GM12878 (cell line): ENCODE data around the gene CDH4. TPM values are rescaled to one million over a fixed set of nuclear protein-coding genes. Genes with fewer than 3 reads are reported as not detected.

Experiments used
- ATAC-seq: fragments of 200-7000 bp; cut with Tn5 transposase; 3 replicates; pipeline ENCODE4 v1.9.1; 2020; ENCODE audit warnings: mild to moderate bottlenecking, moderate library complexity
- BruUV-seq: library from RNA; stranded (reverse); fragments of 400-500 nt; replicated peaks from 2 replicates; lab custom pipeline; 2021; lab: Mats Ljungman, UMichigan
- CTCF ChIA-PET: fragments of 300-600 bp; sonication (Branson Sonifier 250); formaldehyde crosslinking; extraction: SDS; loops from one replicate; lab custom pipeline; 2021; ENCODE audit warnings: inconsistent platforms; lab: Yijun Ruan, JAX
- POLR2A ChIA-PET: fragments of 350-600 bp; formaldehyde crosslinking; extraction: SDS; loops from one replicate; lab custom pipeline; 2021; ENCODE audit warnings: inconsistent platforms; lab: Charles Lee
- RAD21 ChIA-PET: fragments of 300-600 bp; sonication (Branson Sonifier 250); formaldehyde crosslinking; loops from one replicate; lab custom pipeline; 2023; ENCODE audit warnings: antibody characterized with exemption; ENCODE audit not compliant: unreplicated experiment; lab: Charles Lee
- SMC1A ChIA-PET: fragments of 300-600 bp; sonication (Branson Sonifier 250); formaldehyde crosslinking; loops from one replicate; lab custom pipeline; 2023; ENCODE audit not compliant: unreplicated experiment, uncharacterized antibody; lab: Charles Lee
- DNase-seq: peaks from one replicate; pipeline ENCODE4 v3.0.0-alpha.2; 2011; ENCODE audit warnings: low read depth, low spot score
- FAIRE-seq: peaks from 3 replicates; lab custom pipeline; 2011; peaks lifted over from hg19 to GRCh38; lab: Jason Lieb, UNC
- H2AFZ ChIP-seq: 2 replicates; pipeline ENCODE4 v1.6.0; 2011; ENCODE audit warnings: low read depth, low read length, control low read depth; ENCODE audit not compliant: control insufficient read depth
- H3K27ac ChIP-seq: 2 replicates; pipeline ENCODE4 v1.5.1; 2011; ENCODE audit warnings: control low read depth; ENCODE audit not compliant: control insufficient read depth, insufficient read depth
- H3K27me3 ChIP-seq, 2 experiments: replicated peaks in 1 of 2; 2 replicates each; pipeline versions ENCODE4 v1.6.0 to v1.6.1; 2011; ENCODE audit warnings: low read length in 1 of 2; ENCODE audit not compliant: control insufficient read depth in 2 of 2, insufficient read depth in 2 of 2
- H3K36me3 ChIP-seq, 2 experiments: 2 replicates each; pipeline ENCODE4 v1.5.1; 2011; ENCODE audit warnings: low read length in 1 of 2; ENCODE audit not compliant: control insufficient read depth in 2 of 2, insufficient read depth in 2 of 2
- H3K4me1 ChIP-seq: 2 replicates; pipeline ENCODE4 v1.6.1; 2011; ENCODE audit warnings: mild to moderate bottlenecking, low read length, moderate library complexity, mixed read lengths; ENCODE audit not compliant: control insufficient read depth, insufficient read depth
- H3K4me2 ChIP-seq: 2 replicates; pipeline ENCODE4 v1.6.0; 2011; ENCODE audit warnings: control low read depth; ENCODE audit not compliant: control insufficient read depth, insufficient read depth
- H3K4me3 ChIP-seq: fragments of 200-600 bp; sonication (generic); 2 replicates; pipeline ENCODE4 v1.5.1; 2016
- H3K79me2 ChIP-seq: 2 replicates; pipeline ENCODE4 v1.6.0; 2011; ENCODE audit warnings: low read length; ENCODE audit not compliant: control insufficient read depth, insufficient read depth
- H3K9ac ChIP-seq: 2 replicates; pipeline ENCODE4 v1.8.0; 2011; ENCODE audit warnings: low read length, control low read depth, mixed read lengths; ENCODE audit not compliant: control insufficient read depth, insufficient read depth
- H3K9me3 ChIP-seq: replicated peaks from 3 replicates; pipeline ENCODE4 v1.5.1; 2011; ENCODE audit warnings: mild to moderate bottlenecking, low read length; ENCODE audit not compliant: control insufficient read depth, insufficient read depth
- H4K20me1 ChIP-seq: 2 replicates; pipeline ENCODE4 v1.6.0; 2011; ENCODE audit not compliant: control insufficient read depth, insufficient read depth
- BACH1 ChIP-seq: fragments of 450-650 bp; IDR thresholded peaks from 2 replicates; pipeline ENCODE4 v1.6.1; 2017; ENCODE audit warnings: mild to moderate bottlenecking, borderline replicate concordance
- ESRRA ChIP-seq: IDR thresholded peaks from 2 replicates; pipeline ENCODE4 v1.6.1; 2012; ENCODE audit warnings: mild to moderate bottlenecking, low read length, improper control_type of control experiment
- GATAD2B ChIP-seq: fragments of 450-650 bp; conservative IDR thresholded peaks from 2 replicates; pipeline ENCODE4 v1.6.1; 2017; ENCODE audit warnings: low read depth, mild to moderate bottlenecking, moderate library complexity
- HDAC2 ChIP-seq: fragments of 200-600 bp; sonication (generic); IDR thresholded peaks from 2 replicates; pipeline ENCODE4 v1.6.1; 2017
- MEF2B ChIP-seq: fragments of 450-650 bp; IDR thresholded peaks from 2 replicates; pipeline ENCODE4 v1.6.1; 2018; ENCODE audit warnings: mild to moderate bottlenecking, moderate library complexity; ENCODE audit not compliant: partially characterized antibody, poor library complexity, severe bottlenecking
- NBN ChIP-seq: fragments of 450-650 bp; IDR thresholded peaks from 2 replicates; pipeline ENCODE4 v1.6.1; 2016
- NR2F1 ChIP-seq: fragments of 450-650 bp; conservative IDR thresholded peaks from 2 replicates; pipeline ENCODE4 v1.6.1; 2017; ENCODE audit warnings: mild to moderate bottlenecking
- RELA ChIP-seq: fragments of 450-650 bp; IDR thresholded peaks from 2 replicates; pipeline ENCODE4 v1.8.0; 2014; ENCODE audit warnings: borderline replicate concordance; ENCODE audit not compliant: partially characterized antibody
- RELB ChIP-seq: fragments of 450-650 bp; IDR thresholded peaks from 2 replicates; pipeline ENCODE4 v1.6.1; 2017; ENCODE audit warnings: low read depth, mild to moderate bottlenecking, moderate library complexity
- REST ChIP-seq: IDR thresholded peaks from 2 replicates; pipeline ENCODE4 v1.6.1; 2012; ENCODE audit warnings: mild to moderate bottlenecking, low read depth, low read length
- RFX5 ChIP-seq: IDR thresholded peaks from 2 replicates; pipeline ENCODE4 v1.6.1; 2011; ENCODE audit warnings: low read depth, low read length, improper control_type of control experiment
- STAT1 ChIP-seq: fragments of 450-650 bp; conservative IDR thresholded peaks from 2 replicates; pipeline ENCODE4 v1.6.1; 2014; ENCODE audit warnings: antibody characterized with exemption, mild to moderate bottlenecking
- STAT3 ChIP-seq: IDR thresholded peaks from 2 replicates; pipeline ENCODE4 v1.6.1; 2011; ENCODE audit warnings: low read depth, low read length, improper control_type of control experiment
- SUZ12 ChIP-seq: fragments of 200-600 bp; sonication (generic); IDR thresholded peaks from one replicate; pipeline ENCODE4 v1.6.1; 2018; ENCODE audit warnings: antibody characterized with exemption, mild to moderate bottlenecking; ENCODE audit not compliant: unreplicated experiment
- ZNF274 ChIP-seq: IDR thresholded peaks from one replicate; pipeline ENCODE4 v1.8.0; 2011; ENCODE audit not compliant: insufficient read length, insufficient read depth
- WGBS: methylation state at CpG from one replicate; pipeline ENCODE4 v1.1.6; 2016; ENCODE audit warnings: low lambda C conversion rate; ENCODE audit not compliant: insufficient replicate concordance, insufficient coverage; ENCODE audit errors: missing lambda C conversion rate; 5-methylcytosine and 5-hydroxymethylcytosine counted together
- in situ Hi-C: fragments of 300-500 bp; cut with MboI; formaldehyde crosslinking; loops from 9 replicates; pipeline ENCODE4 v1.14.3; 2018; ENCODE audit warnings: mixed read lengths
- intact Hi-C: fragments of 100-400 bp; cut with micrococcal nuclease; formaldehyde crosslinking; loops from one replicate; pipeline ENCODE4 v1.14.2; 2022; ENCODE audit not compliant: unreplicated experiment
- polyA plus RNA-seq, 11 experiments: library from polyadenylated mRNA; depleted of rRNA in 4 of 11; unstranded in 6 of 11; stranded (reverse) in 5 of 11; fragments of >200 nt; fragmentation: Nextera tagmentation in 4 of 11; fragmentation: Illumina TruSeq in 1 of 11; extraction: Ambion mirVana in 4 of 11; extraction: Trizol in 1 of 11; gene quantifications; 1 replicate in 1 of 11; 2 replicates in 10 of 11; pipeline versions ENCODE4 v1.2.1 to v1.2.3, GENCODE V29; 2011 to 2016; ENCODE audit warnings: inconsistent platforms in 2 of 11, missing spikeins in 2 of 11, low read depth in 1 of 11
- total RNA-seq, 4 experiments: library from RNA; depleted of rRNA in 3 of 4; stranded (reverse); fragments of >200 nt in 3 of 4; fragmentation: Illumina TruSeq in 1 of 4; extraction: Trizol in 1 of 4; gene quantifications; 2 replicates each; pipeline versions ENCODE4 v1.2.1 to v1.2.3, GENCODE V29; 2013 to 2021

CDH4 gene
- total and polyA plus RNA-seq, 10 of the 15 experiments (the other 5 are each of a cell fraction or from before 2014, with no cell fraction given), result not detected

- no peaks in the 10 kb centered on the region for H4K20me1 ChIP-seq
- H3K4me1 ChIP-seq, result no peaks in the 10 kb centered on the region
- no TSS peak for BruUV-seq
- POLR2A ChIA-PET, result no interaction called here
- intact Hi-C loops, result no loop called here
- FAIRE-seq (no peak), ATAC-seq (no peak), DNase-seq (no peak)
- CTCF ChIA-PET, result no interaction called here
- H2AFZ ChIP-seq, result no peak overlapping the region
- no peak overlapping the region for H3K4me3 ChIP-seq
- no peak overlapping the region for H3K27ac ChIP-seq
- no peaks in the 10 kb centered on the region for H3K36me3 ChIP-seq
- RAD21 ChIA-PET, result no interaction called here
- WGBS, result 22% methylated on average over 10 of the region's 10 CpGs
- SMC1A ChIA-PET, result no interaction called here
- H3K9me3 ChIP-seq, result no peaks in the 10 kb centered on the region
- H3K9ac ChIP-seq, result no peak overlapping the region
- no peaks in the 10 kb centered on the region for H3K27me3 ChIP-seq
- TF ChIP-seq STAT3 (no peak), HDAC2 (no peak), STAT1 (no peak)
- no peaks in the 10 kb centered on the region for H3K79me2 ChIP-seq
- in situ Hi-C loops, result no loop called here
- no peak overlapping the region for H3K4me2 ChIP-seq
These were observed 432.6 kb downstream of the CDH4 start for GRCh38 chr20:61684583-61685235.

GRCh38 chr20:61685462-61685861 is 433.4 kb downstream of the CDH4 start:
- in situ Hi-C loops, result no loop called here
- Histone ChIP-seq H3K27me3 (no peaks in the 10 kb centered on the region), H3K9me3 (no peaks in the 10 kb centered on the region), H3K79me2 (no peaks in the 10 kb centered on the region), H3K4me1 (no peaks in the 10 kb centered on the region), H3K9ac (no peak overlapping the region), H3K36me3 (no peaks in the 10 kb centered on the region), H2AFZ (no peak overlapping the region), H3K4me2 (no peak overlapping the region), H3K27ac (no peak overlapping the region), H3K4me3 (no peak overlapping the region), H4K20me1 (no peaks in the 10 kb centered on the region)
- 50% methylated on average over 14 of the region's 14 CpGs for WGBS
- intact Hi-C loops, result no loop called here
- DNase-seq (no peak), ATAC-seq (no peak), FAIRE-seq (no peak)
- ChIA-PET CTCF (no interaction called here), SMC1A (no interaction called here), RAD21 (no interaction called here), POLR2A (no interaction called here)
- BruUV-seq, result no TSS peak
- TF ChIP-seq REST, result no peak
- no peak for TF ChIP-seq ESRRA
- no peak for TF ChIP-seq RFX5
- no peak for TF ChIP-seq MEF2B
- TF ChIP-seq SUZ12, result no peak
- no peak for TF ChIP-seq RELB
- no peak for TF ChIP-seq GATAD2B
- no peak for TF ChIP-seq BACH1
- TF ChIP-seq NBN, result no peak
- TF ChIP-seq RELA, result no peak
- no peak for TF ChIP-seq ZNF274
- TF ChIP-seq NR2F1, result no peak
